NCI-H226 (cell line): ENCODE data around the gene IQGAP1.
"Not testable (repeated sequence)": the region's sequence is repeated elsewhere in the genome, so short reads cannot be mapped to it uniquely, and the experiment has no call there.

Source experiments
- DNase-seq: peaks from one replicate; pipeline ENCODE4 v3.0.0-alpha.2; 2015

IQGAP1 gene

GRCh38 chr15:90367576-90367975 is 20.5 kb upstream of the IQGAP1 start:
- peak; percentile 71 for DNase-seq

DNA sequence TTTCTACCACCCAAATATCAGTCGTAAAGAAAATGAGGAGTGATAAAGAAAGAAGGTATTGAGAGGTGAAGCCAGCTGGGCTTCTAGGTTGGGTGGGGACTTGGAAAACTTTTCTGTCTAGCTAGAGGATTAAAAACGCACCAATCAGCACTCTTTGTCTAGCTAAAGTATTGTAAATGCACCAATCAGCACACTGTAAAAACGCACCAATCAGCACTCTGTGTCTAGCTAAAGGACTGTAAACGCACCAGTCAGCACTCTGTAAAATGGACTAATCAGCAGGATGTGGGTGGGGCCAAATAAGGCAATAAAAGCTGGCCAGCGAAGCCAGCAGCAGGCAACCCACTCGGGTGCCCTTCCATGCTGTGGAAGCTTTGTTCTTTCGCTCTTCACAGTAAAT is 13.0 kb upstream of the IQGAP1 start:
- no peak for DNase-seq

DNA sequence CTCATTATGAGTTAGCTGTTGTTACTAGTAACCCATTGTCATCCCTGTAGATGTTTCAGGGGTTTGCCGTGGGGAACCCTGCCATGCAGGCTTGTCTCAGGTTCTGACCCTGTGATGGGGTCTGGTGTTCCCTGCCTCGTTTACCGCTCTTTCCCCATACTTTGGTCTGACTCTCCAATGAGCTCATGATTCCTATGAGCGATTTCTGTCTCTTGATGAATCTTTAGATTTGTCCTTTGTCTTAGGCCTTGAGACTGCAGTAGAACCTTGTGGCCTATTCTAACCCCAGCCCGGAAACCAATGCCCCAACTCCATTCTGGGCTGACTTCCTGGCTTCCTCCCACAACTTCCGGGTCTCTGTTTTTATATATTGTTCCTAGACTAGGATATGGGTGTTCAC is 11.3 kb upstream of the IQGAP1 start:
- no peak for DNase-seq

DNA sequence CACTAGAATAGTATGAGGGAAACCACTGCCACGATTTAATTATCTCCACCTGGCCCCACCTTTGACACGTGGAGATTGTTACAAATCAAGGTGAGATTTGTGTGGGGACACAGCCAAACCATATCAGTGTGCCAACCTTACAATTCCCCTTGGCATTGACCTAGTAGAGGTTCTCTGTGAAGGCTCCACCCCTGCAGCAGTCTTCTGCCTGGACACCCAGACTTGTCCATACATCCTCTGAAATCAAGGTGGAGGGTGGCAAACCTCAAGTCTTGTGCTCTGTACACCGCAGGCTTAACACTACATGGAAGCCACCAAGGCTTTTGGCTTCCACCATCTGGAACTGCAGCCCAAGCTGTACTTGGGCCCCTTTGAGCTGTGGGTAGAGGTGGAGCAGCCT is 8.8 kb upstream of the IQGAP1 start:
- no peak for DNase-seq

DNA sequence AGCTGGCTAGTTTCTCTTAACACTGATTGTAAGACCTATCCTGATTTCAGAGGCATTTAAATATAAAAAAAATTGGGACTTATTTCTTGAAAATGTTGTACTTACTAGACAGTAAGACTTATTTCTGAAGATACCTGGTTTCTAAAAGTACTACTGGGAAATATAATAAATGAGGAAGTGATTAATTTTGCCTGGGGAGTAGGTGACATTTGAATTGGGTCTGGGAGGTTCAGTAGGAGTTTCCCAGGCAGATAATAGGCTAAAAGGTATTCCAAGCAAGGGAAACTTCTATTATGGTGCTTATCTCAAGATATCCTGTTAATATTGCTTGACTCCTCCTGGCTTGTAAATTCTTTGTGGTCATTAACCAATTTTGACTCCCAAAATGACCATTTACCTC is 6.5 kb upstream of the IQGAP1 start:
- DNase-seq: peak; percentile 38

GRCh38 chr15:90382320-90382719 is 5.7 kb upstream of the IQGAP1 start:
- no peak for DNase-seq

DNA sequence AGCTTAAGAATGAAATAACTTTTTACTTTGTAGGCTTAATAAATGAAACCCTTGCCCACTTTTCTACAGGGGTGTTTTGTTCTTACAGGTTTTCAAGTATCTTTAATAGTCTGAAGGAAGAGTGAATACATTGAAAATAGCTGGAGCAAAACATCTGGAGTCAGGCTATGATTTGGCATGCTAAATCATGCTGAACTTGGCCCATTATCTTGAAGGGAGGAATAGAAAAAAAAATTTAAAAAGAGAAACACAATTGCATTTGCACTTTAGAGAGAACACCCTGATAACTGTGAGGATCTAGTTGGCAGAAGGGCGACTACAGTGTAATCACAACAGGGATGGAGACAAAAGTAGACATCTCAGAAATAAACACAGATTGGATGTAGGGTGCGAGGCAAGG is 1.8 kb upstream of the IQGAP1 start:
- no peak for DNase-seq

DNA sequence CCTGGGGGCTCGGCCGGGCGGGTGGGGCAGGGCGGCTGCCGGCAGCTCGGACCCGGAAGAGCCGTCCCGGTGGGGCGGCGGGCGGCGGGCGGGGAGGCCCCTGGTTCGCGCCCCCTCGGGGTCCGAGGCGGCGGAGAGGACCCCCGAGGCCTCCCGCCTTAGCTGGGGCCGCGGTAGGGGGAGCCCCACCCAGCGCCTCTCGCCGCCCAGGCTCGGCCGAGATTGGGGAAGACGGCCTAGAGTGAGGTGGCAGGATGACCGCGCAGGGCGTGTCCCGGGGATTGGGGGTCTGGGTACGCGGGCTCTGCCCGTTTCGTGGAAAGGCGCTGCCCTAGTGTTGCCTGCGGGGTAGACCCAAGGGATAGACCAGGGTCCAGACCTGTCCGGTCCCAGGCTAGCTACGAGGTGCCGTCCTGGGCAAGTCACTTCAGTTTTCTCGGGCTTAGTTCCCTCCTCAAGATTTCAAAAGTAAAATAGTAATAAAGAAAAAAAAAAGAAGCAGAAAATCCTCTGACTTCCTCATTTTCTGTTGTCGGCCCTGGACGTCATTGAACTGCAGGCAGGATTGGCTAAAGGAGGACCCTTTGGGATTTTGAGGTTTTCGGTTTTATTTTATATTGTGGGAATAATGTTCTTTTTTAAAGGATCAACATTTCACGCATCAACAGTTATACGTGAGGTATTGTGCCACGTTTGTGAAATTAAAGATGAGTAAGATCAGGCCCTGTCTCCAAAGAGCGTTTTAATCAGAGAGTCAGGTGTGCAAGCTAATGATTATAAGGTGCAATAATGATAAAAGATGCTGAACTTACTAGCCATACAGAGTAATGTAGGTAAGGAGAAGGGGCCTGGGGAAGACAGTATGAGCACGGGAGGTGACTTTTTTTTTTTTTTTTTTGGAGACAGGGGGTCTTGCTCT is 679 bp downstream of the IQGAP1 start:
- DNase-seq: peak; percentile 64

GRCh38 chr15:90389513-90389912 is 1.5 kb downstream of the IQGAP1 start:
- no peak for DNase-seq

- DNase-seq: no peak
Measured at GRCh38 chr15:90393040-90393439, 5.0 kb downstream of the IQGAP1 start.

- DNase-seq: no peak
Measured at GRCh38 chr15:90394074-90394473, 6.0 kb downstream of the IQGAP1 start.

- DNase-seq: no peak
Measured at GRCh38 chr15:90394748-90395442, 6.9 kb downstream of the IQGAP1 start.

DNA sequence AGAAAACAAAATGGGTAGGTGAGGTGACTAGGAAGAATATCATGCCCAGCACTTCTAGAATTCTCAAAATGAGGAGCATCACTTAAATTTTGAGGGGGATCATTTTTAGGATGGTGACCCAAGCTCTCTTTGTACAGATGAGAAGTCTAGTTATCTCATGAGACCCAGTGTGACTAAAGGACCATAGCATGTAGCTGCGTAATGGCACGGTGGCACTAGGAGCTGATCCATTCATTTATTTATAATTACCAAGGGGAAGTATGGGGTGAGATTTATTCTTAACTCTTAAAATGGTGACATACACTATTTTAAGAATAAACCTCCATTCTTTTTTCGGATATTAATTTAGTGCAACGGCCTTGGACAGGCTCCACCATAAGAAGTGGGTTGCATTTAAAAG is 8.3 kb downstream of the IQGAP1 start:
- DNase-seq: no peak

- DNase-seq: no peak
Measured at GRCh38 chr15:90400005-90400758, 12.1 kb downstream of the IQGAP1 start.

- peak; percentile 99 for DNase-seq
Measured at GRCh38 chr15:90400759-90401314, 12.8 kb downstream of the IQGAP1 start.

DNA sequence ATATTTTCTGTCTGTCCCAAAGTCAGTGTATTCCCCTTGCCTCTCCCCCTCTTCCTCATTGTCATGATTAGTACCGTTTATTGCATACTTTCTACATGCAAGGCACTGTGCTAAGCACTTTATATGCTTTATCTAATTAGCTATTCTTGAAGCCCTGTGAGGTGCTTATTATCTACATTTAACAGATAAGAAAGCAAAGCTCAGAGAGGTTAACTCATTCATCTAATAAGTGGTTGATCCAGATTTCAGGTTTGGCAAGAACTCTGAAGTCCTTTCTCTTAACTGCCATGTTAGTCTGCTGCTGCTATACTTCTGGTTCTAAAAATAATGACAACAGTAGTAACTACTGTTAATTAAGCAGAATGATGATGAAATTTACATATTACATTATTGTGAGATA is 13.5 kb downstream of the IQGAP1 start:
- DNase-seq: peak; percentile 49

DNA sequence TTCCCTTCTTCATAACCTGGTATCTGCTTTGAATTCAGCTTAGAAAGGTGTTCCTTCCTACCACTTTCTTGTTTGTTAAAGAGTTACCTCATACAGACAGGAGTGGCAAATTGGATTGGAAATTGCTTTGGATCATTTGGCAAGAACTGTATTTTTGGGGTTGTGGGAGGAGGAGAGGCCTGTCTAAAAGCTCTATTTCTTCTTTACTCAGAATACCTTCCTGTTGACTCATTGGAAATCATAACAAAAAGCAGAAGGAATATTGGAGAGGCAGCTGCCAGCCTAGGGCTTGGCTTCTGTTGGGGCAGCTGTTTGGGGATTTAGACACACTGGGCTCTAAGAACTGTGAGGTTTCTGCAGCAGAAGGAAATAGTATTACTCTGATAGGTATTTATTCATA is 14.2 kb downstream of the IQGAP1 start:
- peak; percentile 99 for DNase-seq

DNA sequence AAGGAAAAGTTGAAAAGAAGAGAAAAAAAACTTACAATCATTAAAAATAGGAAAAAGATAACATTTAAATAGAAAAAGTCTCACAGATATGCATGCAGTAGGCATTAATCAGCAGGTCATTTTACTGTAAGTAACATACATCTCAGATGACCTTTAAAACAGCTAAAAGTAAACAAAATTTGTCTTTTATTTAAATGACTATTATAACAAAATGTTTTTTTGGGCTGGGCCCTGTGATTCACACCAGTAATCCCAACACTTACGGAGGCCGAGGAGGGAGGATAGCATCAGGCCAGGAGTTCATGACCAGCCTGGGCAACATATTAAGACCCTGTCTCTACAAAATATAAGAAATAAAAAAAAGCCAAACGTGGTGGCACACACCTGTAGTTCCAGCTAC is 14.7 kb downstream of the IQGAP1 start:
- no peak for DNase-seq

- DNase-seq: no peak
Measured at GRCh38 chr15:90405055-90405607, 17.1 kb downstream of the IQGAP1 start.

- no peak for DNase-seq
Measured at GRCh38 chr15:90407336-90407735, 19.3 kb downstream of the IQGAP1 start.

DNA sequence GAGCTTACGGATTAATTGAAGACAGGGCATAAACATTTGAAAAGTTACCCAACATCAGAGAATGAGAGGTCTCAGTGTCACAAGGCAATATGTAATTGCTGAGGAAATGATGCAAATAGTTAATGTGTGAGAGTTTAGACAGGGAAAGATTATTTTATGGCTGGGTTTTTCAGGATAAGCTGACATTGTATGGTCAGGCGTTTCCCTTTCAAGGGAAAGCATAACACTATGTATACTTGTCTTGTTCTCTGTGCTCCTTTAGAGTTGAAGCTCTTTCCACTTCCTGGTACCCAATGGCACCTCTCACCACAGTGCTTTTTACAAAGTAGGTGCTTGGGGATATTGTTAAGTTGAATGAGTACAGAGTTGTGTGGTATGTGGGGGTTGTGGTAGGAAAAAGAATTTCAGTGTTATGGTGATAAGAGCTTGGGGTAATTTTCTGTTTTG is 19.9 kb downstream of the IQGAP1 start:
- peak; percentile 75 for DNase-seq

- no peak for DNase-seq
Measured at GRCh38 chr15:90408657-90409056, 20.6 kb downstream of the IQGAP1 start.

GRCh38 chr15:90409587-90409986 is 21.5 kb downstream of the IQGAP1 start:
- not testable (repeated sequence) for DNase-seq
